Fibroblast of peridontal ligament (primary cell): Measurements from ENCODE around the gene IL2RA.
"Not testable (repeated sequence)": the region's sequence is repeated elsewhere in the genome, so short reads cannot be mapped to it uniquely, and the experiment has no call there.

Experiments used
- DNase-seq: peaks from one replicate; pipeline ENCODE4 v3.0.0-alpha.2; 2010; ENCODE audit errors: extremely low read depth

Gene IL2RA

DNA sequence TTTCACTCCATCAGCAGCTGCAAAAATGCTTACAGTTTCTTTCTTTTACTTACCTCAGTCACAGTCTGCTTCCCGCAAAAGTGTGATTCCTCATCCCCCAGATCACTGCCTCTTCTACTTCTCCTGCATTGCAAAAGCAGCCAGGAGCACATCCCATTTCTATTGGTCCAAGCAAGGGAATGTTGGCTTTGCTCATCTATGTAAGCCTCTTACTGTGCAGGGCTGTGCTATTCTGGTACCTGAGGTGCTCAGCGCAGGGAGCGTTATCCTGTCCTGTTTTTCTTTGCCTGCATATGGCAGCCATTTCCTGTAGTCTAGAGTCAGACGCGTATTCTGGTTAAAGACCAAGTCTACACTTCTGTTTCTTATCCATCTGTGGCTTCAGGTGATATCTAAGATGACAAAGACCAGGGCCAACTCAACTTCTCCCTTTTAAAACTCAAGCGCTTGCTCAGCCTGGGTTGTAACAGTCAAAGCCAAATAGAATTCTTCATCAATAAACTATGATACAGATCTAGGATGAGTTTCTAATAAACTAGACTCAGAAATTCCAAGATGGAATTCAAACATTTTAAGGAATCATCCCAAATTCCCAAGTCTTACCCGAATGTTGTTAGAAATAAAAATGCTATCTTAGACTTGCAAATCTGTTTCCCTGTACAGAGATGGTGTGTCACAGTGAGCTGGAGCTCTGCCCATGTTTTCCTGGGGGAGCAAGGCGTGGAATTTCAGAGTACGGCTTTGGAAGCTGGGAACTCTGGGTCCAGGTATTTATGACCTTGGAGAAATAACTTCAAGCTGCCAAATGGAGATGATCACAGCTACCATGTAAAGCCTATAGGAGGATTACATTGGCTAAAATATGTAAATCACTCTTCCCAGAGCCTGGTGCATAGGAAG, 20.6 kb upstream of the IL2RA start:
- no peak for DNase-seq

DNA sequence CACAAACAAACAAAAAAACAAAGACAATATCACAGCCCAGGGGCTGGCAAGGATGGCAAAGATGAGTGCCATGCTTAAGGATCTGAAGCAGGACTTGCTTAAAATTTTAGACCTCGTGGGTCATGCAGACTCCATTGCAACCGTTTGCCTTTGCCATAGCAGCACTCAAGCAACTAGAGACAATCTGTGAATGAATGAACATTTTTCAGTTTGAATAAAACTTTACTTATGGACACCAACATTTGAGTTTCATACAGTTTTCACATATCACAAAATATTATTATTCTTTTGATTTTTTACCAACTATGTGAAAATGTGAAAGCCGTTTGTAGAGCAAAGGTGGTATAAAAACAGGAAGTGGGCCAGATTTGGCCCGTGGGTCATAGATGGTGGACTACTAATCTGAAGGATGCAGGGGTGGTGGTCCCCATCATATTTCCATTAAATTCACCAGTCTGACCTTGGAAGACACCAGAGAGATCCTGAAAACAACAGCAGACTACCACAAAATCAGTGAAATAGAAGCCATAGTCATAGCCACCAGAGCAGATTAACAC, 18.3 kb upstream of the IL2RA start:
- no peak for DNase-seq

DNA sequence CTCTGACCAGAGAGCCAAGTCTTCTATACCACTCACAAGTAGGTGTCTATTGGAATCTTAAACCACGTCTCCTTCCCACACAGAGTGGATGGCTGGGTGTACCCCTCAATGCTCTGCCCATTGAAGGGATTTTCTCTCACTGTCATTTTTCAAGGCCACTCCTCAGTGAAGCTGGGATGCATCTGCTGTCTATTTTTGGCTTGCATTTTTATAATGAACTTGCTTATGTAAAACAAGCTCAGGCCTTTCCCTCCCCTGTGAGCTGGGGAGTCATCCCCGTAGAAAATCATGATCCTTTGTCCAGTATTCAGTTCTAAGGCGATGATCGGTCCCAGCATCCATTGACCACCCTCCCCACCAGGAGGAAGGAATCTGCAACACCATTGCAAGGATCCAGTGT, 16.9 kb upstream of the IL2RA start:
- DNase-seq: no peak

GRCh38 chr10:6077071-6077675, 15.0 kb upstream of the IL2RA start:
- DNase-seq: no peak

- peak; percentile 29 for DNase-seq
These were observed 12.5 kb upstream of the IL2RA start for GRCh38 chr10:6074489-6075301.

- no peak for DNase-seq
These were observed 10.2 kb upstream of the IL2RA start for GRCh38 chr10:6072215-6072934.

- DNase-seq: no peak
These were observed 9.3 kb upstream of the IL2RA start for GRCh38 chr10:6071181-6072175.

DNA sequence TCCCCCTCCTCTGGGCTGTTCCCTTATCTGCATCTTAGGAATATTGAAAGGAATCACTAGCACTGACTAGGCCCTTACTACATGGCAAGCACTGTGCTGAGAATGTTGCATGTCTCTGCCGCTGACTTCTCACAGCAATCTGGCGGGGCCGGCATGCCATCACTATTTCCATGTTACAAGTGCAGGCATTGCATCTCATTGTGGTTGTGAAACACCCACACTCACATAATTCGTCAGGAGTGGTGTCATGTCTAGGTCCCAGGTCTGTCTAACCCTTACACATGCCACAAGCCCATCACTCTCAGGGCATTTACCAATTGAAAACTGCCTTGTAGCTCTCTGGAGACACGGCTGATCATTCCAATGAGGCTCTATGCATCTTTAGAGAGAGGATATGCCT, 8.5 kb upstream of the IL2RA start:
- DNase-seq: no peak

- DNase-seq: no peak
These were observed 7.1 kb upstream of the IL2RA start for GRCh38 chr10:6069081-6069931.

DNA sequence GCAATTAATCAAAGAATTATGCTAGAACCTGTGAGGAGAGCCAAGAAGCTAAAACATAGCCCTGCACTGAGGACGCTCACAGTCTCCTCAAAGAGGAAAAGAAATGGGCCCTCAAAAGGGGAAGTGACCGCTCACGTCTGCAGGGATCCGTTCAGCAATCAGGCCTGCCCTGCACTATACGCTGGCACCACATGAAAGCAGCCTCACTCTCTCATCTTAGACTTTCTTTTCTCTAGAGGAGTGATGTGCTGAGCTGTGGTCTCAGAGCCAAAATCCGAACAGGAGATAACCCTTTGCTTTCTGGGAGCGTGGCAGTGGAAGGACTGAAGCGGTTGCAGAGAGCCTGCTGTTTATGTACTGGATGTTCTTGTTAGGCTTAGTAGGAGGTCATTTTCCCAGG, 6.3 kb upstream of the IL2RA start:
- DNase-seq: no peak

DNA sequence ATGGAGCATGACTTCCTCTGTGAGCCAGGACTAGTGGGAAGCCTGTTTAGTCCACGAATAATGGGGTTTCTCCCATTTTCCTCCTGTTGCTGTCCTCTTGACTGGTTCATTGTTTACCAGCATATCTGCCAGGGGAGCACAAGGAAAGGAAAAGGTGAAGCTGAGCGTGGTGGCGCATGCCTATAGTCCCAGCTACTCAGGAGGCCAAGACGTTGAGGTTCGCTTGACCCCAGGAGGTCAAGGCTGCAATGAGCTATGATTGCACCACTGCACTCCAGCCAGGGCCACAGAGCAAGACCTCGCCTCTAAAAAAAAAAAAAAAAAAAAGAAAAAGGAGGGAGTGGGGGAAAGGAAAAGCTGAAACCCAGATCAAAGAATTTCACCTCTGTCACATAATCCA, 5.8 kb upstream of the IL2RA start:
- no peak for DNase-seq

DNA sequence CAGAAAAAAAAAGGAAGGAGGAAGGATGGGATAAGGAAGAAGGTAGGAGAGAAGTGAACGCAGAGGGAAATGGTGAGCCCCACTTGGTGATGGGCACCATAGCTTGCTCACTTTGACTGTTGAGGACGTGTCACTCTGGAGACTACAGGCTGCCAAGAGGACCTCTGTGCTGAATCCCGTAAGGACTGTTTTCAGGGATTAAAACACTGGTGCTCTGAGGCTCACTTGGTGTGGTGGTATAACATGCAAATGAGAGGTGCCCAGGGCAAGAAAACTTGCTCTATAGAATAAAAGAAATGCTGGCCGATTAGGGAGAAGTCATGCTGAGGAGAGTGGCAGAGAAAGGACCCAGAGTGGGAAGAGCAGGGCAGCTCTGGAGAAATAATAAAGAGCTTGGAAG, 5.3 kb upstream of the IL2RA start:
- no peak for DNase-seq

DNA sequence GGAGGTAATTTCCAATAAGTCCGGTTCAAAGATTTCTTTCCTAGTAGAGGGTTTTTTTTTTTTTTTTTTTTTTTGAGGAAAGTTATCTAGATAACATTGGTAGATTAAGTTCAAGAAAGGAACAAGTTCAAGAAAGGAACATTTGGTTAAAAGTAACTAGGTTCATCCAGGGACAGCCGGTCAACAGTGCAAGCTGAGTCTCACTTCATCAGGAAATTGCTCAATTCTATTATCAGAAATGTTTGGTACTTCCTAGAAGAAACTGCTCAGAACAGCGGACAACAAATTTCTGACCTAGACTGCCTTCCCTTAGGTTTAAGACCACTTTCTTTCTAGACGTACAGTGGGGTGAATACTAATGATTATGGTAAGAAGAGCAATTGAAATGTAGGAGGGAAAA, 3.7 kb upstream of the IL2RA start:
- no peak for DNase-seq

DNA sequence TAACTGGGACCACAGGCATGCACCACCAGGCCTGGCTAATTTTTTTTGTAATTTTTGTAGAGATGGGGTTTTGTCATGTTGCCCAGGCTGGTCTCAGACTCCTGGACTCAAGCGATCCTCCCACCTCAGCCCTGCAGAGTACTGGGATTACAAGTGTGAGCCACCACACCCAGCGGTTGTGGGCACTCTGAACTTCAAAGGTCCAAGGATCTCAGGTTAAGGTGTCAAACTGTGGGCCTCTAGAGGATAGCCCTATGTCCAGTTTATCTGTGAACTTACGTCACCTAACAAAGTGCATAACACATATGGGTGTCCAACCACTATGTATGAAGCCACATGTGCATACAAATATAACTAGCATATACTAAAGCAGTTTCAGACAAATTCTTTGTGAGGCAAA, 3.2 kb upstream of the IL2RA start:
- DNase-seq: no peak

DNA sequence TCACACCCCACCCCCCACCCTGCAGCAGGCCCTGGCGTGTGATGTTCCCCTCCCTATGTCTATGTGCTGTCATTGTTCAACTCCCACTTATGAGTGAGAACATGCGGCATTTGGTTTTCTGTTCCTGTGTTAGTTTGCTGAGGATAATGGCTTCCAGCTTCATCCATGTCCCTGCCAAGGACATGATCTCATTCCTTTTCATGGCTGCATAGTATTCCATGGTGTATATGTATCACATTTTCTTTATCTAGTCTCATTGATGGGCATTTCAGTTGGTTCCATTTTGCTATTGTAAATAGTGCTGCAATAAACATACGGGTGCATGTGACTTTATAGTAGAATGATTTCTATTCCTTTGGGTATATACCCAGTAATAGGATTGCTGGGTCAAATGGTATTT, 2.6 kb upstream of the IL2RA start:
- DNase-seq: not testable (repeated sequence)

- DNase-seq: no peak
These were observed 2.0 kb upstream of the IL2RA start for GRCh38 chr10:6064119-6064518.

DNA sequence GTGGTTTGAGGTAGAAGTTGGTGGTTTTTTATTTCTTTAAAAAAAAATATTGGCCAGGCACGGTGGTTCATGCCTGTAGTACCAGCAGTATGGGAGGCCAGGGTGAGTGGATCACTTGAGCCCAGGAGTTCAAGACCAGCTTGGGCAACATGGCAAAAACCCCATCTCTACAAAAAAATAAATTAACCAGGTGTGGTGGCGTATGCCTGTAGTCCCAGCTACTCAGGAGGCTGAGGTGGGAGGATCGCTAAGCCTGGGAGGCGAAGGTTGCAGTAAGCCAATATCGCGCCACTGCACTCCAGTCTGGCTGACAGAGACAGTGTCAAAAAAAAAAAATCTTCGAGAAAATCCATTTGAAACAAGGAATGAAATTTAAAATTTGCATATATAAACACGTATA, 1.1 kb downstream of the IL2RA start:
- DNase-seq: no peak

DNA sequence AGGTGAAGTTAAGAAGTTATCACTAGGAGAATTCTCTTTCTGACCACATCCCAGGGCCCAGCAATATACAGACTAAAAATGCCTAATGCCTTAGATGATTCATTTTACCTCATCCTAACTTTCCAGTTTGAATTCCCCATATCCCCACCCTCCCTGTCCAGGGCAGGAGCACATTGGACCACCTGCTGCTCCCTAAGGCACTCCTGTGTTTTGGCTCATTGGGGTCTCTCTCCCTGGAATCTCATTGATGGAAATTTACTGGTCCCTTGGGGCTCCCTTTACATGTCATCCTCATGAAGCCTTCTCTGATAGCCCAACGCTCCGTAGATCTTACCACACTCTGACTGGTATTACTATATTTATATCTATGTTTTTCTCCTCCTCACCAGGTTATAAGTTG, 2.7 kb downstream of the IL2RA start:
- DNase-seq: no peak

DNA sequence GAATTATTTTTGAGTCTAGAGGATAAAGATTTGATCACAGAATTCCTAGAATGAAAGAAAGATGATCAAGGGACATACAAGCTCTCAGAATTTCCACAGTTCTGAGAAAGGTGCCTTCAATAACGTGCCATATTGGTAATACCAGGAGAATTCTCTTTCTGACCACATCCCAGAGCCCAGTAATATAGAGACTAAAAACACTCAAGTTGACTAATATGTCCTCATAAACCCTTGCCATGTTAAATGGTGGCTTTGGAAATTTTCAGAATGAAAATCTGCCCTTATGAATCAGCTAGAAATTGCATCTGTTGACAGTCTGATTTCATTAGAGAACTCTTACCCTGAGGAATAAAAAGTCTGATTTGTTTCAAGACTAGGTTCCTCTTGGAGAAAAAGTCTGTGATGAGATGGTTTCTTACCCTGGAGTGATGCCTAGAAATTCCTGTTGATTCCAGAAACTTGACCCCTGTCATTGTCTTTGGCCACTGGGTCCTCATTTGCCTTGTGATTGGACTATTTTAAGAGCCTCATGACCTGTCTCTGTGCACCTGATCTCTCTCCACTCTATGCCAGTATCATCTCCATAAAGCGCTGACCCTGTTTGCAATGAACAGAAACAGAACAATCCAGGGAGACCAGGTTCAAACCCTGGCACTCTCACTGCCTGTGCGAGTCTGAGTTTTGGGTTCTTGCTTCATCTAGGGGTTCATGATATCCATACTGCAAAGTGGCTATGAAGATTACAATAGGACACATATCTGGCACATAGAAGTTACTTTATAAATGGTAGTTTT, 3.3 kb downstream of the IL2RA start:
- no peak for DNase-seq
